GM18909 (cell line): Measurements from ENCODE around the gene MALSU1.

Source experiments
- ATAC-seq: cut with Tn5 transposase; IDR thresholded peaks from one replicate; pipeline ENCODE4 v1.9.1; 2021; ENCODE audit warnings: mild to moderate bottlenecking; ENCODE audit not compliant: unreplicated experiment, poor library complexity

The MALSU1 gene

GRCh38 chr7:23334482-23335056 lies 35.4 kb downstream of the MALSU1 start:
- no peak for ATAC-seq

GRCh38 chr7:23335136-23335535 lies 36.0 kb downstream of the MALSU1 start:
- no peak for ATAC-seq

GRCh38 chr7:23335621-23336020 lies 36.5 kb downstream of the MALSU1 start:
- no peak for ATAC-seq

- no peak for ATAC-seq
Measured at GRCh38 chr7:23336086-23336485, 36.9 kb downstream of the MALSU1 start.

- ATAC-seq: no peak
Measured at GRCh38 chr7:23336799-23337283, 37.7 kb downstream of the MALSU1 start.

GRCh38 chr7:23337374-23337773 lies 38.2 kb downstream of the MALSU1 start:
- ATAC-seq: no peak

GRCh38 chr7:23338439-23338838 lies 39.3 kb downstream of the MALSU1 start:
- no peak for ATAC-seq

- ATAC-seq: no peak
Measured at GRCh38 chr7:23338863-23339262, 39.7 kb downstream of the MALSU1 start.

GRCh38 chr7:23341846-23342598 lies 42.9 kb downstream of the MALSU1 start:
- no peak for ATAC-seq

GRCh38 chr7:23343102-23343501 lies 44.0 kb downstream of the MALSU1 start:
- no peak for ATAC-seq

GRCh38 chr7:23343806-23344475 lies 44.8 kb downstream of the MALSU1 start:
- ATAC-seq: no peak

GRCh38 chr7:23345601-23346000 lies 46.5 kb downstream of the MALSU1 start:
- no peak for ATAC-seq

- peak; percentile 58 for ATAC-seq
Measured at GRCh38 chr7:23346316-23346715, 47.2 kb downstream of the MALSU1 start.

- no peak for ATAC-seq
Measured at GRCh38 chr7:23347033-23347681, 48.0 kb downstream of the MALSU1 start.

GRCh38 chr7:23347682-23348180 lies 48.6 kb downstream of the MALSU1 start:
- no peak for ATAC-seq

GRCh38 chr7:23349484-23350157 lies 50.5 kb downstream of the MALSU1 start:
- no peak for ATAC-seq

GRCh38 chr7:23350466-23350865 lies 51.3 kb downstream of the MALSU1 start:
- no peak for ATAC-seq

GRCh38 chr7:23353172-23353571 lies 54.0 kb downstream of the MALSU1 start:
- peak; percentile 56 for ATAC-seq

GRCh38 chr7:23356168-23356567 lies 57.0 kb downstream of the MALSU1 start:
- no peak for ATAC-seq

- ATAC-seq: no peak
Measured at GRCh38 chr7:23356726-23357125, 57.6 kb downstream of the MALSU1 start.
